Daoy (cell line): ENCODE data around the gene G6PC1. TPM values are rescaled to one million over a fixed set of nuclear protein-coding genes. Genes with fewer than 3 reads are reported as not detected.
A peak's percentile ranks its signal among the peaks of the same experiment; 100 is the strongest.

Experiments used
- DNase-seq: peaks from one replicate; pipeline ENCODE4 v3.0.0-alpha.2; 2015; ENCODE audit warnings: low read depth
- total RNA-seq: library from RNA; depleted of rRNA; stranded (reverse); fragments of >200 nt; shearing (Covaris generic); gene quantifications from 2 replicates; pipeline ENCODE4 v1.2.3, GENCODE V29; 2014; rRNA removed

G6PC1 gene
- total RNA-seq, 1 experiment from 2014 or later, result not detected

DNA sequence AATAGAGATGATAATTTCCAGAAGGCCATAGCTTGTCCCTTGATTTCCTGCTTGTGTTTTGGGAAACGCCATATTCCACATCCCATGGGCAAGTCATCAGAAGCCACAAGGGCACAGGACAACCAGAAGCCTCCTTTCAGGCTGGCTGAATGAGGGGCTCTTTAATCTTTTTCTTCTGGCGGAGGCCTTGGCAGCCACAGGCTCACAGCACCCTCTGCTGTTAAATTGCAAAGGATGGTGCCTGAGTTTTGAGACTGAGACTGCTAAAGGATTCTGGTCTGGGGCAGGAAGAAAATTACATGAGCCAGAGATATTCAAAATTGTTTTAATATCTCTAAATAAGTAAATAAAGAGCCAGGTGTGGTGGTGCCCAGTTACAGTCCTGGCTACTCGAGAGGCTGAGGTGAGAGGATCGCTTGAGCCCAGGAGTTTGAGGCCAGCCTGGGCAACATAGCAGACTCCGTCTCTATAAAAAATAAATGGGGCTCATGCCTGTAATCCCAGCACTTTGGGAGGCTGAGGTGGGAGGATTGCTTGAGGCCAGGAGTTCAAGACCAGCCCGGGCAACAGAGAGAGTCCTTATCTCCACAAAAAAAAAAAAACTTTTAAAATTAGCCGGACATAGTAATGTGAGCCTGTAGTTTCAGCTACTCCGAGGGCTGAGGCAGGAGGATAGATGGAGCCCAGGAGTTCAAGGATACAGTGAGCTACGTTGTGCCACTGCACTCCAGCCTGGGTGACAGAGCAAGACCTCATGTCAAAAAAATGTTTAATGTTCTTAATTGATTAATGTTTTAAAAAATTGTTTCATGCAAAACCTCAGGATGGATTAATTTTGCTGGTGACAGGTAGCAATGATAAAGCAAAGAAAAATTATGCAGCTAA lies 37.4 kb downstream of the G6PC1 start:
- peak; percentile 57 for DNase-seq

GRCh38 chr17:42944211-42944610 lies 43.6 kb downstream of the G6PC1 start:
- DNase-seq, result no peak

GRCh38 chr17:42946812-42947211 lies 46.2 kb downstream of the G6PC1 start:
- DNase-seq, result no peak

DNA sequence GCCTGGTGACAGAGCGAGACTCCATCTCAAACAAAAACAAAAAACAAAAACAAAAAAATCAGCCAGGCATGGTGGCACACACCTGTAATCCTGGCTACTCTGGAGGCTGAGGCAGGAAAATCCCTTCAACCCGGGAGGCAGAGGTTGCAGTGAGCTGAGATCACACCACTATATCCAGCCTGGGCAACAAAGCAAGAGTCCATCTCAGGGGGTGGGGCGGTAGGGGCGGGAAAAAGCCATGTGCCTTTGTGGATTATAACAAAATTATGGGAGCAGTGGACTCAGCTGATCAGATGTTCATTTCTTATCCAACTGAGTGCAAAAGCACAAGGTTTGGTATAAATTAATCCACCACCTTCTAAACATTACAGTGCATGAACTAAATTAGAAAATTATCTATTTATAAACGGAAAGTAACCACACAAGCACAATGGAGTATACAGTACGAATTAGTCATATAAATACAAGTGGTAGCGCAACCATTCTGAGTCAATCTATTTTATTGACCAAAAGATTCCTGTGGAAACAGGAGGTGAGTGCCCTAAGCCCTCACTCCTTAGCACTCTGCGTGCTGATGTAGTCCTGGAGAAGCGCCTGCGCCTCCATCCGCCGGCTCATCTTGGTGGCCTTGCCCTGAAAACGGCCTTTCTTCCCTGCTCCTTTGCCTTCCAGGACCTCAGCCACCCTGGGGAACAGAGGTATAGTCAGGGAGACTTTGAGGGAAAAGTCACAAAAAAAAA lies 49.6 kb downstream of the G6PC1 start:
- DNase-seq, result no peak

Other genes starting within 250 kb of the G6PC1 start
- gene TUBG2, start 241.5 kb upstream of the G6PC1 start, total RNA-seq, result 5.8 and 9.0 TPM in 2 replicates
- 2.5 and 8.9 TPM in 2 replicates for gene PLEKHH3, start 223.8 kb upstream of the G6PC1 start, total RNA-seq
- gene CCR10, start 219.0 kb upstream of the G6PC1 start, total RNA-seq, result 0.29 TPM in 1 of 2 replicates, not detected in the other
- 2.1 and 7.4 TPM in 2 replicates for gene CNTNAP1, start 218.3 kb upstream of the G6PC1 start, total RNA-seq
- 5.1 and 6.8 TPM in 2 replicates for gene EZH1, start 155.8 kb upstream of the G6PC1 start, total RNA-seq
- gene RAMP2, start 139.6 kb upstream of the G6PC1 start, total RNA-seq, result 2.7 TPM in 1 of 2 replicates, not detected in the other
- 60.7 and 69.9 TPM in 2 replicates for gene VPS25, start 127.3 kb upstream of the G6PC1 start, total RNA-seq
- 1.7 and 2.1 TPM in 2 replicates for gene WNK4, start 120.2 kb upstream of the G6PC1 start, total RNA-seq
- 63.5 and 75.8 TPM in 2 replicates for gene COA3, start 102.1 kb upstream of the G6PC1 start, total RNA-seq
- 0.06 TPM in 1 of 2 replicates, not detected in the other for gene CNTD1, start 101.9 kb upstream of the G6PC1 start, total RNA-seq
- gene BECN1, start 76.5 kb upstream of the G6PC1 start, total RNA-seq, result 37.2 and 61.3 TPM in 2 replicates
- gene PSME3, start 67.4 kb upstream of the G6PC1 start, total RNA-seq, result 118 and 159 TPM in 2 replicates
- gene AOC2, start 56.2 kb upstream of the G6PC1 start, total RNA-seq, result 0.89 and 1.0 TPM in 2 replicates
- 0.06 and 0.11 TPM in 2 replicates for gene AOC3, start 49.6 kb upstream of the G6PC1 start, total RNA-seq
- 21.1 and 25.7 TPM in 2 replicates for gene AARSD1, start 63.7 kb downstream of the G6PC1 start, total RNA-seq
- 0.06 and 0.23 TPM in 2 replicates for gene PTGES3L, start 79.3 kb downstream of the G6PC1 start, total RNA-seq
- 4.2 and 4.3 TPM in 2 replicates for gene RUNDC1, start 79.8 kb downstream of the G6PC1 start, total RNA-seq
- 1,016 and 1,106 TPM in 2 replicates for gene RPL27, start 97.6 kb downstream of the G6PC1 start, total RNA-seq
- 6.0 and 7.8 TPM in 2 replicates for gene IFI35, start 106.0 kb downstream of the G6PC1 start, total RNA-seq
- 57.9 and 69.3 TPM in 2 replicates for gene VAT1, start 121.6 kb downstream of the G6PC1 start, total RNA-seq
- gene RND2, start 124.4 kb downstream of the G6PC1 start, total RNA-seq, result 0.11 TPM in 1 of 2 replicates, not detected in the other
- gene BRCA1, start 224.6 kb downstream of the G6PC1 start, total RNA-seq, result 41.0 and 41.8 TPM in 2 replicates